Effector CD4-positive, alpha-beta T cell (primary cell): ENCODE results near the gene AKR1D1. TPM values are rescaled to one million over a fixed set of nuclear protein-coding genes. Genes with fewer than 3 reads are reported as not detected.
"Not testable (repeated sequence)": the region's sequence is repeated elsewhere in the genome, so short reads cannot be mapped to it uniquely, and the experiment has no call there.

Experiments used
- DNase-seq: peaks from one replicate; pipeline ENCODE4 v3.0.0-alpha.2; 2020
- total RNA-seq: gene quantifications from one replicate; lab custom pipeline; 2026; lab: John Stamatoyannopoulos, UW

The AKR1D1 gene, protein sequence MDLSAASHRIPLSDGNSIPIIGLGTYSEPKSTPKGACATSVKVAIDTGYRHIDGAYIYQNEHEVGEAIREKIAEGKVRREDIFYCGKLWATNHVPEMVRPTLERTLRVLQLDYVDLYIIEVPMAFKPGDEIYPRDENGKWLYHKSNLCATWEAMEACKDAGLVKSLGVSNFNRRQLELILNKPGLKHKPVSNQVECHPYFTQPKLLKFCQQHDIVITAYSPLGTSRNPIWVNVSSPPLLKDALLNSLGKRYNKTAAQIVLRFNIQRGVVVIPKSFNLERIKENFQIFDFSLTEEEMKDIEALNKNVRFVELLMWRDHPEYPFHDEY
- not detected for total RNA-seq

GRCh38 chr7:138076196-138076595 is at the start of gene AKR1D1:
Gene AKR1D1, plus strand, starts transcription at chr7:138076459. Its CDS starts 60 bp downstream, at chr7:138076519.
- no peak for DNase-seq

GRCh38 chr7:138027100-138027499 is 49.2 kb upstream of the AKR1D1 start:
- no peak for DNase-seq

DNA sequence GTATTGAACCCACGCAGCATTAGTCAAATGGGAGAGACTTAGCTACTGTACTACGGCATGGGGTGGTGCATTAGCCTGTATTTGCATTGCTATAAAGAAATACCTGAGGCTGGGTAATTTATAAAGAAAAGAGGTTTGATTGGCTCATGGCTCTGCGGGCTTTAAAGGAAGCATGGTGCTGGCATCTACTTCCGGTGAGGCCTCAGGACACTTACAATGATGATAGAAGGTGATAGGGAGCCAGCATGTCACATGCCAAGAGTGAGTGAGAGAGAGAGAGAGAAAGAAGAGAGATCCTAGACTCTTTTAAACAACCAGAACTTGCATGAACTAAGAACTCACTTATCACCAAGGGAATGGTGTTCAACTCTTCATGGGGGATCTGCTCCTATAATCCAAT is 47.1 kb upstream of the AKR1D1 start:
- no peak for DNase-seq

- no peak for DNase-seq
Observed at GRCh38 chr7:138029941-138030340, 46.3 kb upstream of the AKR1D1 start.

DNA sequence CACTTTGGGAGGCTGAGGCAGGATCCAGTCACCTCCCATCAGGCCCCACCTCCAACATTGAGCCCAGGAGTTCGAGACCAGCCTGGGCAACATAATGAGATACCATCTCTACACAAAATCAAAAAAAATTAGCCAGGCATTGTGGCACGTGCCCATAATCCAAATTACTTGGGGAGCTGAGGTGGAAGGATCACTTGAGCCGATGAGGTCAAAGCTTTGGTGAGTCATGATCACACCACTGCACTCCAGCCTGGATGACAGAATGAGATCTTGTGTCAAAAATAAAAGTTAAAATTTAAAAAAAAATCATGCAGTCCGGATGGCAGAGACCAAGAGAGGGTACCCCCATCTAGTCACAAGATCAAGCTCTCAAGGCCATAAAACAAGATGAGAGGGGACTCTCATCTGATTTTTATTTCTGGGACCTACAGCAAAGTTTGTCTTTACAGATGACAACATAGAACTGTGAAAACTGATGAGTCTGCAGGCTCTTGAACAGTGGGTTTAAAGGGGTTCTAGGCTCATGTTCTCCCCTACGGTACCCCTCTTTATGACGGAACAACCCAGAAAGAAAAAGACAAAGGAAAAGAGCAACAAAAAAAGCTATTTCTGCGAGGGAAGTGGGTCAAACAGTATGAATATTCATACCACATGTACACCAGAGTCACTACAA is 45.4 kb upstream of the AKR1D1 start:
- no peak for DNase-seq

DNA sequence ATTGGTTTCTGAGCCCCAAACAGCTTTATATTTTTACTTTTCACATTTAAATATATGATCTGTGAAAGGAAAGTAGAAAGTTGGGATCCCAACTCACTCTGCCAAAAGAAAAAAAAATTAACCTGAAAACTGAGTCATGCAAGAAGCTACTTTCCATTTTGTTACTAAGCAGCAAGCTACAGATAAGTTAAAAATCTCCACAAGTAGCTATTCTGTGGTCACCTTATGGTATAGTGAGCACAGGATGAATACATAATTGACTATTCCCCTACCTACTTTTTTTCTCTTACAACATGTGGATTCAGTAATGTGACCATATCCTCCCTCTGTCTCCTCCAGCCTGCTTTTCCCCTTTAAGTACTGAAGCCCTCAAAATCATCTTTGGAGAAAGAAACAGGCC is 44.1 kb upstream of the AKR1D1 start:
- no peak for DNase-seq

GRCh38 chr7:138032770-138033169 is 43.5 kb upstream of the AKR1D1 start:
- no peak for DNase-seq

DNA sequence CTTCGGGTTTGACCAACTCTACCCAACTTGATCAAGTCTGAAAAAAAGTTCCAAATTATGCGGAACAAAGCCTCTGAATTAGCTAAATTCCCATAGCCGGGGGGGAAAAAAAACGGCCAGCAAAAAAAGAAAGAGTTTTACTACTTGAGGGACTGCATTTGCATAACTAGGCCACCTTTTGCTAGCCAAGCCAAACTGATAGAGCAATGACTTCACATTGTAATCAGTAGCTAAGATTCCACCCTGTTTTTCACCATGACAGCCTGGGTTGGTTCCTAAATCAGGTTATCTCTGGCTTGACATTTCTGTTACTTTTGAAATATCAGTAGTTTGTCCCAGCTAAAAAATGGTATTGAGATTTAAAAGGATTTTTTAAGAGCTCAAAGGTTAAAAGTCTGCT is 43.0 kb upstream of the AKR1D1 start:
- no peak for DNase-seq

- DNase-seq = no peak
Observed at GRCh38 chr7:138036135-138036534, 40.1 kb upstream of the AKR1D1 start.

DNA sequence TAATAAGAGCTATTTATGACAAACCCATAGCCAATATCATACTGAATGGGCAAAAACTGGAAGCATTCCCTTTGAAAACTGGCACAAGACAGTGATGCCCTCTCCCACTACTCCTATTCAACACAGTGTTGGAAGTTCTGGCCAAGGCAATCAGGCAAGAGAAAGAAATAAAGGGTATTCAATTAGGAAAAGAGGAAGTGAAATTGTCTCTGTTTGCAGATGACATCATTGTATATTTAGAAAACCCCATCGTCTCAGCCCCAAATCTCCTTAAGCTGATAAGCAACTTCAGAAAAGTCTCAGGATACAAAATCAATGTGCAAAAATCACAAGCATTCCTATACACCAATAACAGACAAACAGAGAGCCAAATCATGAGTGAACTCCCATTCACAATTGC is 36.2 kb upstream of the AKR1D1 start:
- not testable (repeated sequence) for DNase-seq

DNA sequence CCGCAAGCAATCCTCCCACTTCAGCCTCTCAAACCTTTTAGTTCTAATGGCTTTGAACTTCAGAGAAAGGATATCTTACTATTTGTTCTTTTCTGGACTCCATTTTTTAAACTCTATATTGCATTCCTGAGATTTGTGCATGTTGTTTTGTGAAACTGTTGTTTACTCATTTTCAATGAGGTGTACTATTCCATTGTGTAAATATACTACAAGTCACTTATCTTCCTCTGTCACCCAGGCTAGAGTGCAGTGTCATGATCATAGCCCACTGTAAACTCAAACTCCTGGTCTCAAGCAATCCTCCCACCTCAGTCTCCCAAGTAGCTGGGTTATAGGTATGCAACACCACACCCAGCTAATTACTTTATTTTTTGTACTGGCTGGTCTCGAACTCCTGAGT is 31.4 kb upstream of the AKR1D1 start:
- DNase-seq = no peak

GRCh38 chr7:138047907-138048306 is 28.4 kb upstream of the AKR1D1 start:
- DNase-seq = no peak

GRCh38 chr7:138049505-138050116 is 26.6 kb upstream of the AKR1D1 start:
- DNase-seq = no peak

DNA sequence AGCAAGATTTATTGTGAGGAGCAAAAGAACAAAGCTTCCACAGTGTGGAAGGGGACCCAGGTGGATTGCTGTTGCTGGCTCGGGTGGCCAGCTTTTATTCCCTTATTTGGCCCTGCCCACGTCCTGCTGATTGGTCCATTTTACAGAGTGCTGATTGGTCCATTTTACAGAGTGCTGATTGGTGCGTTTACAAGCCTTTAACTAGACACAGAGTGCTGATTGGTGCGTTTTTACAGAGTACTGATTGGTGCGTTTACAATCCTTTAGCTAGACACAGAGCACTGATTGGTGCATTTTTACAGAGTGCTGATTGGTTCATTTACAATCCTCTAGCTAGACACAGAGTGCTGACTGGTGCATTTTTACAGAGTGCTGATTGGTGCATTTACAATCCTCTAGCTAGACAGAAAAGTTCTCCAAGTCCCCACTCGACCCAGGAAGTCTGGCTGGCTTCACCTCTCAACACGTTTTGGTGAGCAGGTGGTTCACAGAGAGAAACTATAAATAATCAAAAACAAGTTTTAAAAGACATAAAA is 24.5 kb upstream of the AKR1D1 start:
- not testable (repeated sequence) for DNase-seq

- no peak for DNase-seq
Observed at GRCh38 chr7:138052696-138053095, 23.6 kb upstream of the AKR1D1 start.

DNA sequence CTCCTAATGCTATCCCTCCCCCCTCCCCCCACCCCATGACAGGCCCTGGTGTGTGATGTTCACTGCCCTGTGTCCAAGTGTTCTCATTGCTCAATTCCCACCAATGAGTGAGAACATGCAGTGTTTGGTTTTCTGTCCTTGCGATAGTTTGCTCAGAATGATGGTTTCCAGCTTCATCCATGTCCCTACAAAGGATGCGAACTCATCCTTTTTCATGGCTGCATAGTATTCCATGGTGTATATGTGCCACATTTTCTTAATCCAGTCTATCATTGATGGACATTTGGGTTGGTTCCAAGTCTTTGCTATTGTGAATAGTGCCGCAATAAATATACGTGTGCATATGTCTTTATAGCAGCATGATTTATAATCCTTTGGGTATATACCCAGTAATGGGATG is 20.6 kb upstream of the AKR1D1 start:
- DNase-seq = not testable (repeated sequence)

DNA sequence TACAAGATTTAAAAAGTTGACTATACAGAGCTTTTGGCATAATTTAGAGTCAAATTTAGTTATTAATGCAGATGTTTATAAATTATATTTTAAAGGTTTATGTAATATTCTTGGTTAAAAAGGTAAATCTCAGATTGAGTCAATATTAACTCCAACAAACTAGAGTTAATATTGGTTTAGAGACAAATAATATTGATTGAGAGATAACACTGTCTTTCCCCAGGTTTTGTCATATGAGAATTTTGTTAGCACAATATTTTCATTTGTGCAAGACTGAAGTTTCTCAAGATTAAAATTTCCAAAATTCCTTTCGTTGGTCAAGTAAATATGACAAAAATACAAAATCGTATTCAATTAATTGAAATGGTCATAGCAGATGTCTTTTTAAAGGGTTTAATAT is 12.9 kb upstream of the AKR1D1 start:
- no peak for DNase-seq

- DNase-seq = no peak
Observed at GRCh38 chr7:138064856-138065357, 11.4 kb upstream of the AKR1D1 start.

GRCh38 chr7:138065827-138066226 is 10.4 kb upstream of the AKR1D1 start:
- DNase-seq = no peak

DNA sequence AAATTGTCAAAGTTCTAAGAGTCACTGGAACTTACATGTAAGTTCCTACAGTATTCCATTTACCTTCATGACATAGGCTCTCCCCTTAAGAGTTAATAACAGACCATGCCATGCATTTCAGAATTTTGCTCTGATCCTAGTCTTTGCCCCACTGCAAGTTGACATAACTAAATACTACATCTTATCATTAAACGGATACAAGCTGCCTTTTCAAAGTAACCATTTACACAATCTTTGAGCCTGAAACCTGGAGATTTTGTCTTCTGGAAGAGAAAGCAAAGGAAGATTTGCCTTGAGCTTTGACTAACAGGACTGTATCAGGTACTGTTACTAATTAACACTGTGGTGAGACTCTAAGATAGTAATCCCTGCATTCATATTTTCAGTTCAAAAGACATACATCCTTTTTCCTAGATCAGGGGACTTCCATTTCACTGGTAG is 9.3 kb upstream of the AKR1D1 start:
- DNase-seq = no peak

- DNase-seq = no peak
Observed at GRCh38 chr7:138067774-138068173, 8.5 kb upstream of the AKR1D1 start.

GRCh38 chr7:138070908-138071307 is 5.4 kb upstream of the AKR1D1 start:
- DNase-seq = no peak

- DNase-seq = no peak
Observed at GRCh38 chr7:138072726-138073125, 3.5 kb upstream of the AKR1D1 start.

GRCh38 chr7:138074121-138074520 is 2.1 kb upstream of the AKR1D1 start:
- DNase-seq = no peak
